ENCODE data around the gene PTPRM.

Gene PTPRM

DNA sequence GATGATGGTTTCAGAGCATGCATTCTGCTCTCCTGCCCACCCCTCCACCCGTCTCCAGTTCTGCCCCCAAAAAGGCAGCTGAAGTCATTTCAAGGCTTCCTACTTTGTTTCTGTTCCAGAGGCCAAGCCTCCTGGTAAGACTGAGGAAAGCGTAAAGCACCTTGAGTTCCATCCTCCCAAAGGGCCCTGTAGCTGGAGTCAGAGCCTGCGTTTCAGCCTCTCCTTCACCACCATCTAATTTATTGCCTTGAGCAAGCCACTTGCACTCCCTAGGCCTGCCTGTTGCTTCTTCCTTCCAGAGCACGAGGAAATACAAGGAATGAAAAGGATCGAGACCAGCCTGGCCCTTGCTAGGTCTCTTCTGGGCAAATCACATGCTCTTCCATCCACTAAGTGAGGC, 797.9 kb downstream of the PTPRM start:
- no peak for DNase-seq (ENCODE audit: low read depth)

DNA sequence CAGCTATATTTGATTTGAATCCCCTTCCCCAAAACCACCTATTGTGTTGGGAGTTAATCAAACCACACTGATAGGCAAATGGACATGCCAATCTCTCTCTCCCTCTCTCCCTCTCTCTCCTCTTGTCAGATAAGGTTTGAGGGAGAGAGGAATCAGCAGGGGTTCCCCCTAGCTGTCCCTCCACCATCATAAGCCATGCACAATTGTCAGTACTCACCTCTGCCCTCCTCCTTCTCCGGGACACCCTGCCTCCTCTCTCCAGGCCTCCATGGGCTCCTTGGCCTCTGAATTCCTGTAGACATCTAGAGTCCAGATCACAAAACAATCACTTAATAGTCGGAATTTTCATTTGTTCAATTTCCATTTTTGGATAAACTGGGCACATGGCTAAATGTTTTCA, 798.4 kb downstream of the PTPRM start:
- no peak for DNase-seq (ENCODE audit: low read depth)

DNA sequence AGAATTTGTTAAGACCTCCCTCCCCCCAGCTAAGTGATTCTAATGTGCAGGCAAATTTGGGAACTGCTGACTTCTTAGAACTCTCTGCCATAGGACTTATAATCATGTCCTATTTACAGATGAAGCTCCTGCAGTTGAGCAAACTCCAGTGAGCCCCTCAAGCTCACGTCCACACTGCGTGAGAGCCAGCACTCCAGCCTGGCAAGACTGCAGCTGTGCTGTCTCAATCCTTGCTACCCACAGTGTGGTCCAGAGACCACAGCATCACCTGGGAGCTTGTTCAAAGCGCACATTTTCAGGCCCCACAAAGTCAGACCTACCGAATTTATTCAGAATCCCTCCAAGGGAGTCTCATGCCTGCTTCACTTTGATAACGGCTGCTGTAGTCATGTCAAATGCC, 799.0 kb downstream of the PTPRM start:
- no peak for DNase-seq (ENCODE audit: low read depth)

DNA sequence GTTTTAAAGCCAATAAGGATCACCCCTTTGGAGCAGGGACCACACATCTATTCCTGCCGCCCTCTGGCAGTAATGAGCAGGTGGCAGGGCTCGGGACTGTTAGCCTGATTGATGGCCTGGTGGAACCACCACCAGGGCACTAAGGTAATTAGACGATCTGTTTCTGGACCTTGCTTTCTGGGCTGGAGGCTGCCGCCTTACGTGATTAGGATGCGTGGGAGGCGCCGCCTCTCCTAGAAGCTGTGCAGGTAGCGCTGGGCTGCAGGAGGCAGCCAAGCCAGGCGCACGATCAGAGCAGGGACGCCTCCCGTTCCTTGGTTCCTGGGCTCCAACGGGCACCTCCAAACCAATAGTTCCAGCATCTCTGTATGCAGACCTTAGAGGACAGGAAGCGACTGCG, 799.5 kb downstream of the PTPRM start:
- DNase-seq (ENCODE audit: low read depth), result no peak

DNA sequence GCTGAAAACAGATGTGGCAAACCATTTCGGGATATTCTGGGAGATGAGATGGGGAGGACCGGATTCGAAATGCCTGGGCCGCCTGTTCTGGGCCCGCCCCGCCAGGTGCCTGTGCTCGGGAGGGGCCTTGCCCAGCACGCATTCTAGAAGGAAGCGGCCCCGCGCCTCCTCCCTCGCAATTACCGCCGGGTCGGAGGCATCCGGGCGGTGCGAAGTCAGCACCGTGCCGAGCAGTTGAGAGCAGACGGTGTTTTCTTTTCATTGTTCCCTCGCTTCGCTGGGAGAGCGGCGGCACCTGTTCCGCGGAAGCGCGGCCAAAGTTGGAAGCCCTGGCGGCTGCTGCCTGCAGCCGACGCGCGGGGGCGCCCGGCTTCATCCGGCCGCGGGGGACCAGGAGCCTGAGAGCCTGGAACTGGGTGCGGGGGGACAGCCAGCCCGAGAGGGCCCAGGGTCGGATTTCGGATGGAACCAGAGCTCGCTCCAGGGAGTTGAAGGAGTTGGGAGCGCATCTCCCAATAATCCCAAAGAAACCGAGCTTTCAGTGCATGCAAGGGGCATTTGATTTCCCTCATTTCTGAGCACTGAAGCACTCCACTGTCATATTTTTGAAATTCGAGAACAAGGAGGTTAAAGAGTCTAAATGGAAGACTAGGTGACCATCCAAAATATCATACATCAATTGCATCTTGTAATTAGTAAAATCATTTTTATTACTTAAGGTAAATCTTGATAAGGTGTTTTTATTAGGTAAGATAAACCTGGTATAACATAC, 800.3 kb downstream of the PTPRM start:
- DNase-seq (ENCODE audit: low read depth), result no peak

DNA sequence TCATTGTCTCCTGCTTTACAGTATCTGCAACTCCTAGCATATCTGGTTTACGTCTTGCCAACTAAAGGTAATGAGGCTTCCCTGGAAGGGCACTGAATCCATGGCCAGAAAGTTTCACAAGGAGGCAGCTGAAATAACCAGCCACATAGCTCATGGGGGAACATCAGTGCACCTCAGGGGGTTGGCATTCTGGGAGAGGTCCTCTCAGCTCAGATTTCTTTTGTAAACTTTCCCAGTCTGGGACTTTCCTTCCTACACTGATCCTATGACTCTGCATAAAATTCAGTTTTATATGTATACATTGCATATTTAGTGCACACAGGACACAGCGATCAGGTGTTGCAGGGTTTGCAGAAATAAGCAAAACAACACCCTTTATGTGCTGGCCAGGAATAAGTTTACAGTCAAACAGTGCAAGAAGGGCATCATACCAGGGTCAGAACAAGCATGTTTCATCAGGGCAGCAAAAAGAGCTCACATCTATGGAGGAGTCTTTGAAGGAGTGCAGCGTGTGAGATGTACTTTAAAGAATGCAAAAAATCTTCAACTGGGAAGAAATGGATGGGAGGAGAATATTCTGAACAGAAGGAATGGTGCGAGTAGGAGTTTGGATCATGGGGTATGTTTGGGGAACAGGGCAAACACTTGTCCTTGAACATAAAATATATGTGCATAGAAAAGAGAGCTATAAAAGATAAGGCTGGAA, 801.5 kb downstream of the PTPRM start:
- DNase-seq (ENCODE audit: low read depth), result no peak

DNA sequence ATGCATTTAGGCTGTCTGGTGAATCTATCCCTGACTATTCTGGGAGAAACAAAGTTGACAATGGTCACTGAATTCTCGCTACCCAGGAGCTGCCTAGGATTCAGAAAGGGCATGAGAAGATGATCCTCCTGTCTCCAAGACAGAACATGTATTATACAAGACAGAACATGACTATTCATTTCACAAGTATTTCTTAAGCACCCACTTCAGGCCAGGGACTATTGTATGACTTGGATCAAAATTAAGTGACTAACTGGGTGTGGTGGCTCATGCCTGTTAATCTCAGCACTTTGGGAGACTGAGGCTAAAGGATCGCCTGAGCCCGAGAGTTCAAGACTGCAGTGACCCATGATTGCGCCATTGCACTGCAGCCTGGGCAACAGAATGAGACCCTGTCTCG, 806.4 kb downstream of the PTPRM start:
- no peak for DNase-seq (ENCODE audit: low read depth)

DNA sequence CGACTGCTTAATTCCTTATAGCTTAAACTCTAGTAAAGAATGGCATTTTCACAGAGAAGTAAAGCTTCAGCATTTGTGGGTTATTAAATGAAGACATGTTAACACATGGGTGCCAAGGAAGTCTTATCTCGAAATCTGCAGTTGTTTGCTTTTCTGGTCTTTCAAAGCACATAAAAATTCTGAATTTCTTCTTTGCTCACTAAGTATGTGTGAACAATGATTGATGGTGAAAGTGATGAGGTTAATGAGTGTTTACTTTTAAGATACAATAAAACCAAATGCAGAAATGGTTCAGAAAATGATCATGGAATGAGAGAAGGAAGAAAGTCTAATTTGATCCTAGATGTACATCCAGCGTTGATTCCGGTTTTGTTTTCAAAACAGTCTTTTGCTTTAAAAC, 807.6 kb downstream of the PTPRM start:
- DNase-seq (ENCODE audit: low read depth), result no peak

DNA sequence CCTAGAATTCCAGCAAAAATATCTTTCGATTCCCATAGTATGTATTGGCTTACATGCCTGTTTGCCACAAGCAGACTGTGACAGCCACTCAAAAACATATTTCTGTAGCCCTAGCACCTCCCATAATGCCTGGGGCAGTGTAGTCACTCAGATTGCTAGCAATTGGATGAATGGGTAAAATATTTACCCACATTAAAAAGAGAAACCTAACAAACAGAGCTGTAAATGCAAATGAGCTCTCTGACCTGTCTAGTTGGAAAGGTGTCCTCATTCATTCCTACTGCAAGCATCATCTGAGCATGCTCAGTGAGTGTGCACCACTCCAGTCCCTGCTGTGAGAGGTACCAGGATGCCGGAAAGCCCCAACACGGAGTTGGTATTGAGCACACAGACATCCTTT, 808.1 kb downstream of the PTPRM start:
- no peak for DNase-seq (ENCODE audit: low read depth)

DNA sequence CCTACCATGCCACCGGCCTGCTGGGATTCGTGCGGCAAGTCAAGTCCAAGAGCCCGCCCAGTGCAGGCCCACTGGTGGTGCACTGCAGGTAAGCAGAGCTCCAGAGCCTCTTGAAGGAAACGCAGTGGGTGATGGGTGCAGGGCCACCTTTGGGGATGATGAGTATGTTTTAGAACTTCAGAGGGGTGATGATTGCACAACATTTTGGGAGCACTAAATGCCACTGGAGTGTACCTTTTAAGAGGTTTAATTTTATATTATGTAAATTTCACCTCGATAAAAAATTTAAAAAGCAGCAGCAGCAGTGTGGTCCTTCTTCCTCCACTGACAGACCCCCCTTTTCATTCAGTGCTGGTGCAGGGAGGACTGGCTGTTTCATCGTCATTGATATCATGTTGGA, 809.0 kb downstream of the PTPRM start:
- no peak for DNase-seq (ENCODE audit: low read depth)

DNA sequence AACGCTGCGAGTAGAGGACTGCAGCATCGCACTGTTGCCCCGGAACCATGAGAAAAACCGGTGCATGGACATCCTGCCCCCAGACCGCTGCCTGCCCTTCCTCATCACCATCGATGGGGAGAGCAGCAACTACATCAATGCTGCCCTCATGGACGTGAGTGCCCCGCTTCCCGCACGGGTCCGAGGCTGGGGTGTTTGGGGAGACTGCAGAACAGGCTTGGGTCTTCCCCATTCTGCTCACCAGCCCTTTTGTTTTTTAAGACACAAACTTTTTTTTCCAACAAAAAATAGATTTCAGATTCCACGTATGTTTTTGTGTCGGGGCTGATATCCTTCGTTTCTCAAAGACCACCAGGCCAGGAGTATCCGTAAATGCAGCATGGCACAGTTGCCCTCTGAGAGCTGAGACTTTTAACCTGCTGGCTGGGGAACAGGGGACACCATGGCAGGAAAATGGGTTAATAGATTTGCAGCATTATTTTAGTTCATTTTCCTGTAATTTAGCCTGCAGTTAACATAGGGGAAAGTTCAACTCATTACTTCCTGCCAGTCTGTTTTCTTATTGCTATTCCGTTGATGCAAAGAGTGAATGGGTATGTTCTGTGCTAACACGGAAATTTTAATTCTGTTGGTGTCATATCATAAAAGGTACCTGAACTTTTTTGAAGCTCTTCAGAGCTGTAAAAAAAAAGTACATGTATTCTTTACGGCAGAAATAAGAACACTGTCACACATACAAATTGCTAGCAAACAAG, 812.2 kb downstream of the PTPRM start:
- no peak for DNase-seq (ENCODE audit: low read depth)

DNA sequence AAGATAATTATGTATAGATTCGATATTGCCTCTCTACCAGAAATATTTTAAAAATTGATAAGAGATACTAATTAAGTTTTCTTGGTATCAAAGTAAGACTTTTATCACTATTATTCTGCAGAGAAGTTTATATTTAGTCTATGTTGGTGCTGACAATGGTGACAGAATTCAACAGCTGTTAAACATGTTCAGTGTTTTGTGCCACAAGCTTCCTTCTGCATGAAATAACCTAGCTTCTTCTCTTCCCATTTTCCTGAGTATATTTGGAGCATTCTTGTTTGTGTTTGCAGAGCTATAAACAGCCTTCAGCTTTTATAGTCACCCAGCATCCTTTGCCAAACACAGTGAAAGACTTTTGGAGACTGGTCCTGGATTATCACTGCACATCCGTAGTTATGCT, 812.9 kb downstream of the PTPRM start:
- DNase-seq (ENCODE audit: low read depth), result no peak

DNA sequence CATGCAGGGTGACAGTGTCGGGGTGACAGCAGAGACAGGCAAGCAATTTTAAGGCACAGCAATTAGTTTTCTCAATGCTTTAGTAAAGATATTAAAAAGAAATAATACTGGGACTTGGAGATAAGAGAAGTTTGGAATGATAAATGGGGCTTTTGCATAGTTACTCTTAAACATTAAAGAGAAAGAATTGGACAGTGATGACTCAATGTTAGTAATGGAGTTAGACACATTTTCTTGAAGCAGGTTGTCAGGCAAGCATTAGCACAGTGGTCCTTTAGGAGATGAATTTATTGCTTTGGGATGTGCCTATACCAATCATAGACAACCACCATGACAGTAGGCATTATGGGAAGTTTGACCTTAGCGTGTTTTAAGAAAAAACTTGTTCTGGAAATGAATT, 813.8 kb downstream of the PTPRM start:
- DNase-seq (ENCODE audit: low read depth), result no peak

DNA sequence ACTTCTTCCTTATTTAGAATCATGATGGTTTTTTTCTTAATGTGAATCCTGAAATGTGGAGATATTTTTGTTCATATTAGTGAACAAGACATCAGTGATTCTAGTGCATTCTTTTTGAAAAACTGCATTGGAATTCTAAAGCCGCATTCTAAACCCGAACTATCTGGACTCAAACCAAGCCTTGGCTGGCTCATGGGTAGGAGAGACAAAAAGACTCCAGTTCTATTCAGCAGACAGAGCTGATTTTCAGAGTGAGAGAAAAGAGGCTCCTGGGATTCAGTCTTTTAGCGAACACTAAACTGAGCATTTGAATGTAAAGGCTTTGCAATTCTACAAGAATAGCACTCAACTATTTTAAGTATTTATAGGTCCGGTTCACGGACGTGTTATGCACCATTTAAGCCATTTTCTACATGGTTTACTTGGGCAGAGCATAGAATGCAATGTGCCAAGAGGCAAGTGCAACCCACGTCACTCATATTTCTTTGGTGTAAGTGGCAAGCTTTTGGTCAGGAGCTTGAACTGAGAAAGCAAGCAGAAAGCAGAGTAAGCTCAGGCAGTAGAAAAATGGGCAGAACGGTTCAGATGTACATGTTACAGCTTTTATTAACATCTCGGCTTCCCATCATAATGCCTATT, 814.8 kb downstream of the PTPRM start:
- DNase-seq (ENCODE audit: low read depth), result no peak

DNA sequence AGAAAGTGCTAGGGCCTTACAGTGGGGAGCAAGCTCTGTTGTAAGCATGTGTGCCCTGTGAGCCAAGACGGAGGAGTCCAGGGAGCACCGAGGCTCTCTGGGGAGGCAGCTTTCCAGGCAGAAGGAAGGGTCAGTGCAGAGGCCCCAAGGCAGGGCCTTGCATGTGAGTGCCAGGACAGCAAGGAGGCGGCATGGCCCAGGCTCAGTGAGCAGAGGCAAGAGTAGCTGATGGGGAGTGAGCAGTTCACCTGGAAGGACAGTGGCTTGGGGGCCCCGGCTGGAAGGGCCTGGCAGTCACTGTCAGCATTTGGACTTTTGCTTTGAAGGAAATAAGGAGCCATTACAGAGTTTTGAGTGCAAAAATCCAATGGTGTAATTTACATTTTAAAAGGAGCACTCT, 818.3 kb downstream of the PTPRM start:
- DNase-seq (ENCODE audit: low read depth), result no peak

DNA sequence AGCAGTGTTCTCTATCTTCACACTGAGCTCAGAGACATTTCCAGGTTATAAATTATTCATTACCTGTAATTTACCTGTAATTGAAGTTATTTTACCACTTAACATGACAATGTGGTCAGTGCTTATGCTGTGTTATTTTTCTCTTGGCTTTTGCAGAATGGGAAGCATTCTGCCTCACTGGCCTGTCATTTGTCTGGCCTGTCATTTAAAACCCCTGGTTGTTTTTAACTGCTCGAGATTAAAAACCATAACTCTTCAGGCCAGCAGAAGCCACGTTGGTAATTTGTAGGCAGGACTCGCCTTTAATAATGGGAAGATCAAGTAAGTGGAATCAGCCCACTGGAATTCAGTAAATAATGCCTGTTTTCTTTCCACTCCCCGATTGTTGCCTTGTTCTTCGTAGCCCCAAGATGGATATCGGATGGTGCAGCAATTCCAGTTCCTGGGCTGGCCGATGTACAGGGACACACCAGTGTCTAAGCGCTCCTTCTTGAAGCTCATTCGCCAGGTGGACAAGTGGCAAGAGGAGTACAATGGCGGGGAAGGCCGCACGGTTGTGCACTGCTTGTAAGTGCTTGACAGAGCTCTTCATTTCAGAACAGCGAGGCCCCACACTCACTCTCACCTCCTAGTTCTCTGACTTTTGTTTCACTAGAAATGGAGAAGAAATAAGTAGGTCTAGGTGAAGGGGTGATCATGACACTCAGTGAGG, 819.7 kb downstream of the PTPRM start:
- no peak for DNase-seq (ENCODE audit: low read depth)

DNA sequence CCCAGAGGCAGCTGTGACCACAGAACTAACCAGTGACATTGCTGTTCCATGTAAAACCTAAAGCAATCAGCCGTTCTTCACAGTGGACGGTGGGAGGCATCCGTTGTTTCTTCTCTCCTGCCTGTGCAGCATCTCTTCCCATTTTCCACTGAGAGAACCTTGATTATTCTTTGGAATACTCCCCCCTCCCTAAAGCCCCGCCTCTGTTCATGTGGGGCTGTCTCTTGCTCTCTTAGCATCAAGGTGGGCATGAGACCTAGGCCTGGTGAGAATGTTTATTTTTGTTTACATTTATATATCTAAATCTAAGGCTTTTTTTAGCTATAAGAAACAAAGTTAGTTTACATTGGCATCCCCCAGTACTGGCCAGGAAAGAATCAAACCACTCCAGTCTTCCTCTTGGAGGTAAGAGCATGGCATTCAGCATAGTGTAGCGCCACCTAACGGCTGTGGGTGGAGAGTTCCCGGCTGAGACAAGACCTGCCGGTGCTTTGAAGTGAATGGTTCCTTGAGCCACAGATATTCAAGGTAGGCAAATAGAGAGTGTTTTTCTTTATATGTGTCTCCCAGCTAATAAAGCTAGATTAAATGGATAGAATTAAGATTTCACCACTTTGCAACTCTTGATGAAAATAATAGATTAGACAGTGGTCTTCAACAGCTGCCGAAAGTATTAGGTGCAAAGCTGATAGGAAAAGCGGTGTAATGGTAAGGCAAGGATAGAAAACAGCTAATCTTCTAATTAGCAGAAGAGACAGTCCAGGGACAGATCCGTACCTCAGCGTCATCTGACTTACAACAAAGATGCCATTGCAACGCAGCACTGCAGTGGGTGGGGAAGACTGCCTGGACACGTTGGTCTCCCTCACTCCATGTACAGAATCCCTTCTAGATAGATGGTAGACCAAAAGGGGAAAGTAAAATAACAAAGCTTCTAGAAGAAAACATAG, 822.5 kb downstream of the PTPRM start:
- no peak for DNase-seq (ENCODE audit: low read depth)

DNA sequence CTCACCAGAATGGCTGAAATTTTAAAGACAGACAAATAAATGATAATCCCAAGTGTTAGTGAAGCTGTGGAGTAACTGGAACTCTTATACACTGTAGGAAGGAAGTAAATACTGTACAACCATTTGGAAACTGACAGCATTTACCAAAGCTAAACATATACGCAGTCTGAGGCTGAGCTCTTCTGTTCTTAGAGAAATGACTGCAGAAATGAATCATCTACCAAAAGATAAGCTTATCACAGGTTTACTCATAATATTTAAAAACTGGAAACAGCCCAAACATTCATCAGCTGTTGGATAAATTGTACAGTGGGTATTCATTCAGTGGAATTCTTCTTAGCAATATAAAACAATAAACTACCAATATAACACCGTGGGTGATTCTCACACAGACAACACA, 824.0 kb downstream of the PTPRM start:
- no peak for DNase-seq (ENCODE audit: low read depth)

DNA sequence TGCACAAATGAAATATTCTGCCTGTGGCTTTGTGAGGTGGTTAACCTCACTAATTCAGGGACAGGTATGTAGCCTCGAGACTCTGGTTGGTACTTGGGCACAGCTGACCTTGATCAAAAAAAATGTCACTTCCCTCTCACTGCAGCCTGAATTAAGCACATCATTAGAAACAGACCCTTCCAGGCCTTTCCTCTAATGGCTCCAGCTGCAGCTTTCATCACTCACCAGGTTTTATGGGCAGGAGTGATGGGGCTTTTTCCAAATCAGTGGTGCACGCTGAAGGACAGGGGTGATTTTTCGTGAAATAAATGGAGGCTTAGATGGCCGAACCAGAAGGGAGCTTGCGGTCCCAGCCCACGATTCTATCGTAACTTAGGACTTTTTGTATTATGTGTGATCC, 829.1 kb downstream of the PTPRM start:
- no peak for DNase-seq (ENCODE audit: low read depth)

DNA sequence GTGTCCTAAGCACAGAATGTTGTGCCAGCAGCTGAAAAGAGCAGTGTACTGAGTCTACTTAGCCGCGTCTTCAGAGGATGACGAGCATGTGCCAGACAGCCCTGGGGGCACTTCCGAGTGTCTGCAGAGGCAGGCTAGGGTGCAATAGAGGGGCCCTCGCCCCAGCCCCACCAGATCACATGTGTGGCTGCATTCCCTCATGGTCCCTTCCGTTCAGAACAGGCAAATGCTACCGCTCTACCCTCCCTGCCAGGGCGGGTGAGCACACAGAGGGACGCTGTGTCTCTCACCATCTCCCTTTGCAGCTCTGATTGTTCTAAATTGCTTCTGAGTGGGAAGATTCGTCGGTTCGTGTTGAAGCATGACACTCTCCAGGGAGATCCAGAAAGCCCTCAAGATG, 829.9 kb downstream of the PTPRM start:
- no peak for DNase-seq (ENCODE audit: low read depth)

DNA sequence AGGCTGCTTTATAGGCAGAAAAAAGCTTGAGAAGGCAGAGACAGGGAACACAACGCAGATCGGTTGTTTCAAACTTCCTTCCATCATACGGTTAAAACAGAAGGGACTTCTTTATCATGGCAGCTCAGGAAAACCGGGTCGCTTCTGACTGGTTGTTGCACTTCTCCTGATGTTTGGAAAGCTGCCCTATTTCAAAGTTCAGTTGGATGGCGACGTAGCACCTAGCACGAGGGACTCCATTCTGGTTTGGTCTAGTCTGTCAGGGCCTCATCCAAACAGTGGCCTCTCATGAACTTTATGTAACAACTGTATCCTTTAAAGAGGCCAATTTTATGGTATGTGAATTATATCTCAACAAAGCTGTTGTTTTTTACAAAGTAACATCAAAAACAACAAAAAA, 832.0 kb downstream of the PTPRM start:
- no peak for DNase-seq (ENCODE audit: low read depth)
